Cardiac muscle cell (in vitro differentiated cells and primary cell): Measurements from ENCODE around the gene TAF5L. TPM values are rescaled to one million over a fixed set of nuclear protein-coding genes. Genes with fewer than 3 reads are reported as not detected.
"Not testable (repeated sequence)": the region's sequence is repeated elsewhere in the genome, so short reads cannot be mapped to it uniquely, and the experiment has no call there.

Source experiments
- DNase-seq, 2 donors: peaks; one replicate each; pipeline versions ENCODE4 v3.0.0 to v3.0.0-alpha.2; 2010 to 2017; ENCODE audit warnings: low read depth in 1 of 2, low spot score in 1 of 2
- H3K27ac ChIP-seq: fragments of 200-600 bp; sonication (generic); 2 replicates; pipeline ENCODE4 v1.5.1; 2016
- H3K27me3 ChIP-seq: fragments of 200-600 bp; sonication (generic); 2 replicates; pipeline ENCODE4 v1.6.0; 2016; ENCODE audit warnings: control low read depth
- H3K36me3 ChIP-seq: fragments of 200-600 bp; sonication (generic); 2 replicates; pipeline ENCODE4 v1.5.1; 2016; ENCODE audit warnings: control low read depth
- H3K4me1 ChIP-seq: fragments of 200-600 bp; sonication (generic); 2 replicates; pipeline ENCODE4 v1.8.1; 2017; ENCODE audit warnings: low read depth, mild to moderate bottlenecking, mixed run types
- H3K4me3 ChIP-seq: fragments of 200-600 bp; sonication (generic); 2 replicates; pipeline ENCODE4 v1.5.1; 2016; ENCODE audit warnings: mild to moderate bottlenecking
- H3K9me3 ChIP-seq: fragments of 200-600 bp; sonication (generic); 2 replicates; pipeline ENCODE4 v1.5.1; 2017; ENCODE audit warnings: low read depth, mild to moderate bottlenecking, control low read depth
- CTCF ChIP-seq: IDR thresholded peaks from 2 replicates; pipeline ENCODE4 v1.5.1; 2012; ENCODE audit warnings: low read depth, mild to moderate bottlenecking, low read length
- polyA plus RNA-seq: library from polyadenylated mRNA; unstranded; fragments of >200 nt; fragmentation: Nextera tagmentation; extraction: Ambion mirVana; gene quantifications from 2 replicates; pipeline ENCODE4 v1.2.1, GENCODE V29; 2016
- total RNA-seq: library from RNA; depleted of rRNA; stranded (reverse); fragments of >200 nt; gene quantifications from 2 replicates; pipeline ENCODE4 v1.2.3, GENCODE V29; 2016

Gene TAF5L
- total and polyA plus RNA-seq, 2 experiments from 2014 or later: 2.5 to 9.6 TPM

GRCh38 chr1:229563701-229564100 is 62.2 kb downstream of the TAF5L start:
- TF ChIP-seq CTCF: no peak
- Histone ChIP-seq H3K27me3 (no peaks in the 10 kb centered on the region), H3K36me3 (no peaks in the 10 kb centered on the region), H3K27ac (peak overlapping the region; percentile 49), H3K4me1 (peaks cover 12% of the 10 kb centered on the region), H3K4me3 (no peak overlapping the region), H3K9me3 (no peaks in the 10 kb centered on the region)
- DNase-seq: peak; percentile 37 to 39

- H3K27ac ChIP-seq: peak overlapping the region; percentile 49
- peaks cover 12% of the 10 kb centered on the region for H3K4me1 ChIP-seq
- no peaks in the 10 kb centered on the region for H3K36me3 ChIP-seq
- H3K27me3 ChIP-seq: no peaks in the 10 kb centered on the region
- no peaks in the 10 kb centered on the region for H3K9me3 ChIP-seq
- no peak for TF ChIP-seq CTCF
- DNase-seq: peak in 1 of 2 donors; percentile 58
- H3K4me3 ChIP-seq: no peak overlapping the region
These were observed 62.7 kb downstream of the TAF5L start for GRCh38 chr1:229563241-229563640.

GRCh38 chr1:229562686-229563085 is 63.2 kb downstream of the TAF5L start:
- H3K27ac ChIP-seq: peak overlapping the region; percentile 49
- H3K36me3 ChIP-seq: no peaks in the 10 kb centered on the region
- TF ChIP-seq CTCF: no peak

GRCh38 chr1:229561141-229561540 is 64.8 kb downstream of the TAF5L start:
- TF ChIP-seq CTCF: no peak

More at GRCh38 chr1:229562686-229563085, 63.2 kb downstream of the TAF5L start:
- no peak for DNase-seq
- Histone ChIP-seq H3K27me3 (no peaks in the 10 kb centered on the region), H3K4me3 (no peak overlapping the region), H3K4me1 (peaks cover 12% of the 10 kb centered on the region), H3K9me3 (no peaks in the 10 kb centered on the region)

GRCh38 chr1:229560124-229560523 is 65.8 kb downstream of the TAF5L start:
- H3K27ac ChIP-seq, H3K36me3 ChIP-seq, H3K9me3 ChIP-seq, DNase-seq, H3K27me3 ChIP-seq, H3K4me3 ChIP-seq: not testable (repeated sequence)
- H3K4me1 ChIP-seq: peaks cover 24% of the 10 kb centered on the region

More at GRCh38 chr1:229561141-229561540, 64.8 kb downstream of the TAF5L start:
- no peaks in the 10 kb centered on the region for H3K9me3 ChIP-seq
- H3K4me1 ChIP-seq: peaks cover 20% of the 10 kb centered on the region
- no peaks in the 10 kb centered on the region for H3K36me3 ChIP-seq
- no peak overlapping the region for H3K27ac ChIP-seq
- no peak overlapping the region for H3K4me3 ChIP-seq
- no peaks in the 10 kb centered on the region for H3K27me3 ChIP-seq
- DNase-seq: no peak

DNA sequence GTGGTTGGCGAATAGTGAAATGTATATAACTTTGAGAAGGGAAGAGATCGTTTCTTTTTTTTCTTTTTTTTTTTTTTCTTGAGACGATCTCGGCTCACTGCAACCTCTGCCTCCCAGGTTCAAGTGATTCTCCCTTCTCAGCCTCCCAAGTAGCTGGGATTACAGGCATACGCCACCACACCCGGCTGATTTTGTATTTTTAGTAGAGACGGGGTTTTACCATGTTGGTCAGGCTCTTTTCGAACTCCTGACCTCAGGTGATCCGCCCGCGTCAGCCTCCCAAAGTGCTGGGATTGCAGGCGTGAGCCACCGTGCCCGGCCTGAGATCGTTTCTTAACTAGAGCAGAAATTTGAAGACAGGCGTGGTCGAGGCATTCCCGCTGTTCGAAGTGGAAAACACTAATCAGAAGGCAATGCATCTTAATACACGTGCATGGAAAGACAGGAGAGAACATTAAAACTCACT is 66.6 kb downstream of the TAF5L start:
- not testable (repeated sequence) for H3K36me3 ChIP-seq, H3K9me3 ChIP-seq, H3K27me3 ChIP-seq, H3K27ac ChIP-seq, DNase-seq
- H3K4me1 ChIP-seq: peaks cover 31% of the 10 kb centered on the region
- H3K4me3 ChIP-seq: peak overlapping the region; percentile 23
